Caco-2 (cell line): ENCODE measurements around the gene CEACAM20. TPM values are rescaled to one million over a fixed set of nuclear protein-coding genes. Genes with fewer than 3 reads are reported as not detected.

ENCODE experiments used
- BruUV-seq: library from RNA; stranded (reverse); fragments of 400-500 nt; replicated peaks from 2 replicates; lab custom pipeline; 2021; lab: Mats Ljungman, UMichigan
- CTCF ChIA-PET: fragments of 300-600 bp; sonication (Branson Sonifier 250); formaldehyde crosslinking; loops from one replicate; lab custom pipeline; 2022; ENCODE audit warnings: antibody characterized with exemption; lab: Charles Lee
- POLR2A ChIA-PET: fragments of 300-600 bp; sonication (Branson Sonifier 250); formaldehyde crosslinking; loops from one replicate; lab custom pipeline; 2022; ENCODE audit warnings: antibody characterized with exemption; lab: Charles Lee
- DNase-seq, 2 experiments: peaks; one replicate each; pipeline versions ENCODE4 v3.0.0 to v3.0.0-alpha.2; 2020 to 2022
- H3K27me3 ChIP-seq: replicated peaks from 2 replicates; pipeline ENCODE4 v1.6.0; 2011; ENCODE audit warnings: low read length; ENCODE audit not compliant: control insufficient read depth, insufficient read depth
- H3K36me3 ChIP-seq: 2 replicates; pipeline ENCODE4 v1.5.1; 2011; ENCODE audit warnings: low read length; ENCODE audit not compliant: control insufficient read depth, insufficient read depth
- H3K4me1 ChIP-seq: fragments of 250-450 bp; sonication (Bioruptor Pico); 2 replicates; pipeline ENCODE4 v1.5.1; 2020; ENCODE audit warnings: mild to moderate bottlenecking
- H3K4me3 ChIP-seq: 2 replicates; pipeline ENCODE4 v1.5.1; 2011; ENCODE audit warnings: low read depth, mild to moderate bottlenecking, control low read depth, low read length
- H3K9me3 ChIP-seq: fragments of 250-450 bp; sonication (Bioruptor Pico); 2 replicates; pipeline ENCODE4 v1.5.1; 2020; ENCODE audit warnings: mild to moderate bottlenecking, moderate library complexity
- H3K27ac Mint-ChIP-seq: one replicate; pipeline ENCODE4 v1.8.0; 2022; ENCODE audit warnings: mixed read lengths; ENCODE audit not compliant: unreplicated experiment
- H3K27me3 Mint-ChIP-seq: one replicate; pipeline ENCODE4 v1.8.0; 2022; ENCODE audit warnings: mixed read lengths; ENCODE audit not compliant: insufficient read depth, unreplicated experiment
- H3K36me3 Mint-ChIP-seq: one replicate; pipeline ENCODE4 v1.8.0; 2022; ENCODE audit warnings: mild to moderate bottlenecking, mixed read lengths; ENCODE audit not compliant: insufficient read depth, unreplicated experiment
- H3K4me1 Mint-ChIP-seq: one replicate; pipeline ENCODE4 v1.8.0; 2022; ENCODE audit warnings: low read depth, mixed read lengths; ENCODE audit not compliant: unreplicated experiment
- H3K4me3 Mint-ChIP-seq: one replicate; pipeline ENCODE4 v1.8.0; 2022; ENCODE audit warnings: mild to moderate bottlenecking, moderate library complexity, mixed read lengths; ENCODE audit not compliant: unreplicated experiment
- H3K9me3 Mint-ChIP-seq: one replicate; pipeline ENCODE4 v1.8.0; 2022; ENCODE audit warnings: mixed read lengths; ENCODE audit not compliant: unreplicated experiment
- intact Hi-C: fragments of 100-400 bp; cut with micrococcal nuclease; formaldehyde crosslinking; loops from one replicate; pipeline ENCODE4 v1.10.0; 2022; ENCODE audit not compliant: unreplicated experiment
- total RNA-seq: library from RNA; stranded (reverse); gene quantifications from 2 replicates; pipeline ENCODE4 v1.2.3, GENCODE V29; 2022
- TF ChIP-seq, protein P1 (sequence below), 2 experiments: fragments of 200-600 bp in 1 of 2; IDR thresholded peaks; 1 replicate in 1 of 2; 2 replicates in 1 of 2; pipeline versions ENCODE4 v1.5.1 to v1.8.0; 2011 to 2022; ENCODE audit warnings: antibody characterized with exemption in 1 of 2, control low read depth in 1 of 2, inconsistent platforms in 1 of 2, low read depth in 1 of 2, low read length in 1 of 2, mild to moderate bottlenecking in 1 of 2, moderate library complexity in 1 of 2; ENCODE audit not compliant: insufficient read depth in 1 of 2, severe bottlenecking in 1 of 2, unreplicated experiment in 1 of 2

CEACAM20 gene
- total RNA-seq, 1 experiment from 2014 or later: not detected

DNA sequence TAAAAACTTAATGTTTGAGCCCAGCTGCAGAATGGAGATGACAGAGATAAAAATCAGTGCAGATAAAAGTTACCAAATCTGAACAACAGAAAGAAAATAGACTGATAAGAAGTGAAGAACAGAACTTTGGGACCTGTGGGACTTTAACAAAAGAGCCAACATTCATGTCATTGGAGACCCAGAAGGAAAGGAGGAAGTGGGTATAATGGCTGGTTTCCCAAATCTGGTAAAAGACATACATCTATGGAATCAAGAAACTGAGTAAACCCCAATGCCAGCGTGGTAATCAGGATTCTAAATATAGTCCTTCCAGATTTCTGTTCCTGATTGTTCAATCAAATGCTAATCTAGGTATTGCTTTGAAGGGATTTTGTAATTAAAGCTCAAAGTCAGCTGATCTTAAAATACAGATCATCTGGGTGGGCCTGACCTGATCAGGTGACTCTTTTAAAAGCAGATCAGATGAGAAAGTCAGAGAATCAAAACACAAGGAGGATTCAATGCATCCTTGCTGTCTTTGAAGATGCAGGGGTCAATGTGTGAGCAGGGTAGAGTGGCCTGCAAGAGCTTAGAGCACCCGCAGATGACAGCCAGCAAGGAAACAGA is 25.3 kb upstream of the CEACAM20 start:
- H3K36me3 Mint-ChIP-seq: no peaks in the 10 kb centered on the region
- H3K27ac Mint-ChIP-seq: no peak overlapping the region
- no peaks in the 10 kb centered on the region for H3K36me3 ChIP-seq
- peaks cover 8% of the 10 kb centered on the region for H3K4me1 Mint-ChIP-seq
- no peak overlapping the region for H3K4me3 ChIP-seq
- no peaks in the 10 kb centered on the region for H3K27me3 Mint-ChIP-seq
- TF ChIP-seq, protein P1, sequence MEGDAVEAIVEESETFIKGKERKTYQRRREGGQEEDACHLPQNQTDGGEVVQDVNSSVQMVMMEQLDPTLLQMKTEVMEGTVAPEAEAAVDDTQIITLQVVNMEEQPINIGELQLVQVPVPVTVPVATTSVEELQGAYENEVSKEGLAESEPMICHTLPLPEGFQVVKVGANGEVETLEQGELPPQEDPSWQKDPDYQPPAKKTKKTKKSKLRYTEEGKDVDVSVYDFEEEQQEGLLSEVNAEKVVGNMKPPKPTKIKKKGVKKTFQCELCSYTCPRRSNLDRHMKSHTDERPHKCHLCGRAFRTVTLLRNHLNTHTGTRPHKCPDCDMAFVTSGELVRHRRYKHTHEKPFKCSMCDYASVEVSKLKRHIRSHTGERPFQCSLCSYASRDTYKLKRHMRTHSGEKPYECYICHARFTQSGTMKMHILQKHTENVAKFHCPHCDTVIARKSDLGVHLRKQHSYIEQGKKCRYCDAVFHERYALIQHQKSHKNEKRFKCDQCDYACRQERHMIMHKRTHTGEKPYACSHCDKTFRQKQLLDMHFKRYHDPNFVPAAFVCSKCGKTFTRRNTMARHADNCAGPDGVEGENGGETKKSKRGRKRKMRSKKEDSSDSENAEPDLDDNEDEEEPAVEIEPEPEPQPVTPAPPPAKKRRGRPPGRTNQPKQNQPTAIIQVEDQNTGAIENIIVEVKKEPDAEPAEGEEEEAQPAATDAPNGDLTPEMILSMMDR (IDR thresholded peaks at IDR 0.05; ENCODE audit: insufficient read depth in 1 of 2, low read depth in 1 of 2, low read length in 1 of 2, severe bottlenecking in 1 of 2, unreplicated experiment in 1 of 2): no peak
- intact Hi-C loops: no loop called here
- BruUV-seq: no TSS peak
- H3K4me1 ChIP-seq: no peaks in the 10 kb centered on the region
- H3K27me3 ChIP-seq: no peaks in the 10 kb centered on the region
- ChIA-PET POLR2A (no interaction called here), CTCF (interaction anchor here (1.0 kb wide), 1 partner anchor 16 kb away, joined by 3 read pairs; no protein-coding TSS in a partner anchor)
- DNase-seq: no peak
- no peak overlapping the region for H3K4me3 Mint-ChIP-seq
- H3K9me3 ChIP-seq: no peaks in the 10 kb centered on the region
- H3K9me3 Mint-ChIP-seq: no peaks in the 10 kb centered on the region

DNA sequence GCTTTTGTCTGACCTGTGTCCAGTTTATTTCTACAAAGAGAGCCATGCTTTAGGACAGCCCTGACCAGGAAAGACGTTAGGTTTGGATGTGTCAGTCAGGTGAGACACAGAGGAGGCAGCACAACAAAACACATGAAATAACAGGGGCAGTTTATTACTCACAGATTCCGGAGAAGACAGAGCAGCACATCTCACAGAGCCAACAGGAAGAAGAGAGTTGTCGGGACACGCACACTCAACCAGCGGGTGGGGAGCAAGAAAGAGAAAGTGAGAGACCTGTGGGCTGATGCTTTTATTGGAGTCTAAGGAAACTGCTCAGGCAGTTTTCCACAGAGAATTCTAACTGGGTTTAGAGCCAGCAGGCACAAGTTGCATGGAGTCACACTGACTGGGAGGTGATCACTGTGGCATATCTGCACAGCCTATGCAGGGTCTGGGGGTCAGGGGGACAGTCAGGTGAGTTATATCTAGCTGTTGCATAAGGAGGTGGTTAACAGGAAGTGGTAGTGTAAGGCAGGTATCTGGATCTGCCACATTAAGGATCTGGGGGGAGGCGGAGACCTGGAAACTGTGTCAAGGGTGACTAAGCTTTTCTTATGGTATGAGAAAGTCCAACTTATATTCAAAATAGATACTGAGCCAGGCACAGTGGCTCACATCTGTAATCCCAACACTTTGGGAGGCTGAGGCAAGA is 24.1 kb upstream of the CEACAM20 start:
- no peak overlapping the region for H3K4me3 Mint-ChIP-seq
- BruUV-seq: no TSS peak
- POLR2A ChIA-PET: no interaction called here
- Histone ChIP-seq H3K4me3 (no peak overlapping the region), H3K9me3 (no peaks in the 10 kb centered on the region), H3K4me1 (no peaks in the 10 kb centered on the region), H3K27me3 (no peaks in the 10 kb centered on the region), H3K36me3 (no peaks in the 10 kb centered on the region)
- TF ChIP-seq, protein P1 (IDR thresholded peaks at IDR 0.05; ENCODE audit: insufficient read depth in 1 of 2, low read depth in 1 of 2, low read length in 1 of 2, severe bottlenecking in 1 of 2, unreplicated experiment in 1 of 2): no peak
- H3K4me1 Mint-ChIP-seq: peaks cover 8% of the 10 kb centered on the region
- no peaks in the 10 kb centered on the region for H3K27me3 Mint-ChIP-seq
- H3K36me3 Mint-ChIP-seq: no peaks in the 10 kb centered on the region
- H3K27ac Mint-ChIP-seq: peak overlapping the region; percentile 11
- no peak for DNase-seq
- no peaks in the 10 kb centered on the region for H3K9me3 Mint-ChIP-seq
- CTCF ChIA-PET: no interaction called here
- intact Hi-C loops: no loop called here

DNA sequence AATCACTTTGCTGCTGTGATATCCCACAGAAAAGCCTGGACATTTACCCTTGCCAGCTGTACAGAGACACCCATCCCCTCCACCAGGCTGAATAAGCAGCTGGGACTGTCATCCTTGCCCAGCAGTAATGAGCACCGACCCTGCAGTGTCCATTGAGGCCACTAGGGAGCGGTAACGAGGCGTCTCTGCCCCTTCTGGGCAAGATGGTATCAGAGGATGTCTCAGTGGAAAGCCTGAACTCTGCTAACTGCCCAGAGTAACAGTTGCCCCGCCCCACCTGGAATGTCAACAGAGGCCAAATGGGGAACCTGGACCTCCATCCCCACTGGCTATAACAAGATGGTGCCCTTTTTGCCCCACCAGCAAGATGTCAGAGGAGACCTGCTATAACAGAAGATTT is 22.8 kb upstream of the CEACAM20 start:
- POLR2A ChIA-PET: no interaction called here
- H3K9me3 ChIP-seq: no peaks in the 10 kb centered on the region
- no peaks in the 10 kb centered on the region for H3K4me1 ChIP-seq
- Mint-ChIP-seq H3K4me3 (no peak overlapping the region), H3K27ac (no peak overlapping the region), H3K4me1 (peaks cover 17% of the 10 kb centered on the region), H3K9me3 (no peaks in the 10 kb centered on the region), H3K36me3 (no peaks in the 10 kb centered on the region), H3K27me3 (no peaks in the 10 kb centered on the region)
- H3K27me3 ChIP-seq: no peaks in the 10 kb centered on the region
- no peaks in the 10 kb centered on the region for H3K36me3 ChIP-seq
- peak in 1 of 2 experiments; percentile 63 for DNase-seq
- BruUV-seq: no TSS peak
- intact Hi-C loops: no loop called here
- H3K4me3 ChIP-seq: no peak overlapping the region
- TF ChIP-seq, protein P1 (IDR thresholded peaks at IDR 0.05; ENCODE audit: insufficient read depth in 1 of 2, low read depth in 1 of 2, low read length in 1 of 2, severe bottlenecking in 1 of 2, unreplicated experiment in 1 of 2): peak; percentile 42 to 44
- CTCF ChIA-PET: interaction anchor here (0.7 kb wide), 1 partner anchor 71 kb away, joined by 5 read pairs; no protein-coding TSS in a partner anchor
